NCI-H2227 (cell line): ENCODE data around the gene LRRC17.

Experiments
- DNase-seq: peaks from one replicate; lab custom pipeline; 2025; ENCODE audit not compliant: unreplicated experiment; lab: John Stamatoyannopoulos, UW

Gene LRRC17, protein sequence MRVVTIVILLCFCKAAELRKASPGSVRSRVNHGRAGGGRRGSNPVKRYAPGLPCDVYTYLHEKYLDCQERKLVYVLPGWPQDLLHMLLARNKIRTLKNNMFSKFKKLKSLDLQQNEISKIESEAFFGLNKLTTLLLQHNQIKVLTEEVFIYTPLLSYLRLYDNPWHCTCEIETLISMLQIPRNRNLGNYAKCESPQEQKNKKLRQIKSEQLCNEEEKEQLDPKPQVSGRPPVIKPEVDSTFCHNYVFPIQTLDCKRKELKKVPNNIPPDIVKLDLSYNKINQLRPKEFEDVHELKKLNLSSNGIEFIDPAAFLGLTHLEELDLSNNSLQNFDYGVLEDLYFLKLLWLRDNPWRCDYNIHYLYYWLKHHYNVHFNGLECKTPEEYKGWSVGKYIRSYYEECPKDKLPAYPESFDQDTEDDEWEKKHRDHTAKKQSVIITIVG

DNA sequence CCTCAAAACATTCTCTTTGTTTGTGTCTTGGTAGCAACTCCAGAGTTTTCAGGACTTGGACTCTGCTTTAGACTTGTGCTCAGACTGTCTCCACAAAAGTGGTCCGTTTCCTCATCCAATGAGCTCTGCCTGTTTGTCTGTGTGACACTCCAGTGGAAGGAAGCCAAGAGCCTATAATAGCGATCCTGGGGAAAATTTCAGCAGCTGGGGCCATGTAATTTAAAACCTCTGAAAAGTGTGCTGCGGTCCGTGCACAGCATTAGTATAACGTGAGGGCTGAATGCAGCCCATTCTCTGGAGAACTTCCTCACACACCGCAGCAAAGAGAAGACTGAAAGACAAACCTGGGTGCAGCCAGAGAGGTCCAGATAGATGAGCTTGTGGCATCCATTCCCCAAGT is at the start of gene LRRC17:
LRRC17 (plus strand) TSS at position 259 of the 400 bp plus-strand sequence. CDS start 20,914 bp downstream, outside the sequence.
- DNase-seq = peak; percentile 60

- DNase-seq = no peak
Observed at GRCh38 chr7:102864958-102865357, 47.8 kb upstream of the LRRC17 start.

GRCh38 chr7:102866535-102867215 is 46.1 kb upstream of the LRRC17 start:
- DNase-seq = no peak

DNA sequence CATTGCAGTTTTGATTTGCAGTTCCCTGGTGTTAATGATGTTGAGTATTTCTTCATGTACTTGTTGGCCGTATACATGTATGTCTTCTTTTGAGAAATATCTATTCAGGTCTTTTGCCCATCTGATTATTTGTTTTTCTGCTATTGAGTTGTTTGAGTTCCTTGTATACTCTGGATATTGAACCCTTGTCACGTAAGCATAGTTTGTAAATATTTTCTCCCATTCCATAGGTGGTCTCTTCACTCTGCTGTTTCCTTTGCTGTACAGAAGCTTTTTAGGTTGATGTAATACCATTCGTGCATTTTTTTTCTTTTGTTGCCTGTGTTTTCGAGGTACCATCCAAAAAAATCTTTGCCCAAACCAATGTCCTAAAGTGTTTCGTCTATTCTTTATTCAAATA is 43.6 kb upstream of the LRRC17 start:
- DNase-seq = no peak

DNA sequence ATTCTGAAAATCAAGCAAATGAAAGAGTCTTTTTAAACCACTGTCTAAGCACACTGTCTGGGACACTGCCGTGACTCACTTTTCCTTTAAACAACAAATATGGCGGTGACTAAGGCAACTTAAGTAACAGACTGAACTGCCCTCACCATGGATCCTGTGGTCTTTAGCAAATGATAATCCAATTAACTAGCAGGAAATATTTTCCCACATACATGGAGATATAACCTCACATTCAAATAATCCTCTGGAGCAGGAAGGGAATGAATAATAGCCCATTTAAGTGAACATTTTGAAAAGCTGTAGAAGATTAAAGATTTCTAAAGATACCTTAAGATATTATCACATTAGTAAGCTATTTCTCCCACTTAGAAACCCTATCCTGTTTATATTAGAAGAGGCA is 40.3 kb upstream of the LRRC17 start:
- DNase-seq = no peak

DNA sequence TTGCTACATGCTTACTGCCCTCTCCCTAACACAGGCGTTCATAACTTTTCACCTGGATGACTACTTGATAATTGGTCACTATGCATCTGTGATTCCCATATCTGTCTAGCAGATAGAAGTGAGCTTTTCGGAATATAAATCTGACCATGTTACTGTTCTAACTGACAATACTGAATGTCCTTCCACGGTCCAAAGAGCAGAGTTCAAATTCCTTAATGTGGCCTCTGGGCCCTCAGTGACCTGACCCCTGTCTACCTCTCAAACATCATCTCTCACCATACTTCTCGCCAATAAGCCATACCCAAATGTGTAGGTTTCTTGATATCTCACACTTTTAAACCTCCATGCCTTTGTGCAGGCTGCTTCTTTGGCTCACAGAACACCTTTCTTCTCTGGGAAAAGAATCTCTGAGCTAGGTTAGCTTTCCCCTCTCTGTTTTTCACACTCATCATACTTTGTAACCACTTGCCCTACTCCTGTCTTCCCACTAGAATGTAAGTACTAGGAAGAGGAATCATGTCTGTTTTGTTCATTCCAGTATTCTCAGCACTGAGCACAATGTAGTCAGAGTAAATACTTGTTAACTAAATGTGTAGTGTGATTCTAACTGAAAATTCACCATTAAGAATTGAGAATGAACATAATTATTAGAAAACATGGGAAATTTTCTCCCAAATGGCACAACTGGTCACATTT is 39.2 kb upstream of the LRRC17 start:
- no peak for DNase-seq

DNA sequence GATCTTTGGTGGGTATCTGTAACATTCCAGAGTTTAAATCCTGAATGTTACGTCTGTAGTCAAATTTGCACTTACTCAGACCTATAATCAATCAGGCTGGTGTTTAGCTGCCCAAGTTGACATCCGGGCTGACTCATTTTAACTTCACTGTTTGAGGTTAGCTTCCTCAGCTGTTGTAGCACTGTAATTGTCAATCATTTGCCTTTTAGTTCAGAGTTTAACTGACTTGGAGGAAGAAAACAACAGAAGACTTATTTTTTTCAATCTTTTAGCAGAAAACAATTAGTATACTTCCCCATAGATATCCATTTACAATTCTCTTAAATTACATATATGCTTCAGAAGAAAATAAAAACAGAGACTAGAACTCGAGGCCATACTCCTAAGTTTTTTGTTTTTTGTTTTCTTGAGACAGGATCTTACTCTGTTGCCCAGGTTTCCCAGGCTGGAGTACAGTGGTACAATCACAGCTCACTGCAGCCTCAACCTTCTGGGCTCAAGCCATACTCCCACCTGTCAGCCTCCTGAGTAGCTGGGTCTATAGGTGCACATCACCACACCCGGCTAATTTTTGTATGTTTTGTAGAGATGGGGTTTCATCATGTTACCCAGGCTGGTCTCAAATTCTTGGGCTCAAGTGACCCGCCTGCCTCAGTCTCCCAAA is 38.5 kb upstream of the LRRC17 start:
- DNase-seq = no peak

GRCh38 chr7:102874966-102875365 is 37.8 kb upstream of the LRRC17 start:
- DNase-seq = no peak

GRCh38 chr7:102875700-102876295 is 37.0 kb upstream of the LRRC17 start:
- no peak for DNase-seq

DNA sequence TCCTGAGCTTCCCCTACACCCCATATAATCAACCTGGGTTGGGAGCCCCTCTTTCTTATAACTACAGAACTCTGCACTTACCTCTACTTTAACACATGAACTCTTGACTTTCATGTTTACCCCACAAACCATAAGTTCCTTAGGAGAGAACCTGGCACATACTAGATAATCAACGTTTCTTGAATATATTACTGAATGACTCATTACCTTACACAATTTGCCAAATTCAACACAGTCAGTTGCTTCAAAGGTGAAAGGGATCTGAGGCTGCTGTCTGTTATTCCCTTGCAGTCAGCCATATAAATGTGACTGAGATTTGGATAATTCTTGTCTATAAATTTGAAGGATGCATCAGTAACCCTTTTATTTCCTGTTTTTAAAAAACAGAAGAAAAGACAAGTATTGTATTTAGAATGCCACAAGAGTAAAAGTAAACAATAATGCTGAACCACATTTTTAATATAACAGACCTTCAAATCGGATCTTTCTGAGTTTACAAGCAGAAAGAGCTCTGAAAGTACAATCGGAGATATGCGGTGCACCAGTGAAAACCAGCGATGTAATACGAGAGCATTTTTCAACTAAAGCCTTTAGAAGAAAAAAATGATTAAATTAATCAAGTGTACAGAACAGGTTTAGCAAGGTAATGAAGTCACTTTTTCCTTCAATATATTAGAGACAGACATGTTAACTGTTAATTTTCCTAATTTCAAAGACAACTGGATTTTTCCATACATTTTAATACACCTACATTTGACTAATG is 29.5 kb upstream of the LRRC17 start:
- DNase-seq = no peak

DNA sequence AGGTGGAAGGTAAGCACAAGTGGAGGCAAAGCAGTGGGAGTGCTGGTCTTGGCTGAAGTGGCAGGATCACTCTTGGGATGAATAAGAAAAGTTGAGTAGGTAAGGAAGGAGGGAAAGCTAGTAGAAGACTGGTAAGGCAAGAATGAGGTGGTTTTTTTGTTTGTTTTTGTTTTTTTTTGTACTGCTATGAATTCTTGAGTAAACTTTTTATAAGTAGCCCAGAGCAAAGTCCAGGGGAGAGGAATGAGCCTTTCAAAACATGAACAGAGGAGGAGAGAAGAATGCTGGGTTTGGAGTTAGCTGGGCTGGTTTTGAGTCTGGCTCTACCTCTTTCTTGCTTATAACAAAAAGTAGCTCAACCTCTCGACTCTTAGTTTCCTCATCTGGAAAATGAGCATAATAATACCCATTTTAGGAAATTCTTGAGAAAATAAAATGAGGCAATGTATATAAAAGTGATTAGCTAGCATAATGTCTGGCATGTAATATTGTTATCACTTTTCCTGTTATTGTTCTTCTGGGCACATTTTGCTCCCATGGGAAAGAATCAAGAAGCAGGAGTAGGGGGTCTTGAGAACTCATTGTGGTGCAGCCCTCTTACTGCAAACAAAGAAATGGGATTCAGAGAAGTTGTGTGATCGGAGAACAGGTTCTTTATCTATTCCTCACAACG is 24.1 kb upstream of the LRRC17 start:
- DNase-seq = no peak

DNA sequence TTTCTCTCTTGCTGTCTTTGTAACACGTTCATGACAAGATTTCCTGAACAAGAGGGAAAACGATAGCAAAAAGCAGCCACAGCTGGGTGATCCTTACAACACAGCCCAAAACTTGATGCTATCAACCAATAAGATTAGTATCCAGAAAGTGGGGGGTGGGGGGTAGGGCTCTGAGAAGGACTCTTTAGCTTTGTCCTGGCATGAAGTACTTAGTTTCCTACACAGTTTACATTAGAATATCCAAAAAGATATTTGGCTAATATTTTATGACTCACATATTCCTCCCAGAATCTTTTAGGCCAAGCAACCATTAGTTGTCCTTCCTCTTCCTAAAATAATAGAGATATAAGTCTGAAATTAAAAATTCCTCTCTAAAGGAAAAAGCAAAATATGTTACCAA is 22.9 kb upstream of the LRRC17 start:
- no peak for DNase-seq

- no peak for DNase-seq
Observed at GRCh38 chr7:102890292-102890970, 22.4 kb upstream of the LRRC17 start.

GRCh38 chr7:102890971-102891692 is 21.7 kb upstream of the LRRC17 start:
- no peak for DNase-seq

DNA sequence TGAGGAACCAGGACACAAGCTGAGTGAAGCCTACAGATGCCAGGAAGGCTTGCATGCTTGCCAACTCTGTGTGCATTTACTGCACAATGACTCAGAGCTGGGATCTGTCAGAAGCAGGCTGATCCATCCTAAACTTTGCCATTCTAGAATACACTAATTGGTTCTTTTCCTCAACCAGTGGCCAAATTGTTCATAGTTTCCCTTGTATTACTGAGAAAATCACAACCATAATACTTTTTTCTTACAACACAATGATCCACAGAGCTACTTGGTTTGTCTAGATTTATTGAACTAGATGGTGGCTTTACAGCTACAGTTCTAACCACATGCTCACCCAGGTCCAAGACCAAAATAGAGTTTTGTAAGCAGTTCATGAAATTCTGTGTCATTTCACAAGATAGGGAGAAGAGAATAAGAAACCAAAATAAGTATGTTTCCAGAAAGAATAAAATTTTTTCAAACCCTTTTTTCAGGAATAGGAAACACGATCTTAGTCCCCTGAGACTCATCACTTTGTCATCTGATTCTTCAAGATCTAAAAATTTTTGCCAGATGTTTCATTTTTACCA is 21.0 kb upstream of the LRRC17 start:
- DNase-seq = no peak

DNA sequence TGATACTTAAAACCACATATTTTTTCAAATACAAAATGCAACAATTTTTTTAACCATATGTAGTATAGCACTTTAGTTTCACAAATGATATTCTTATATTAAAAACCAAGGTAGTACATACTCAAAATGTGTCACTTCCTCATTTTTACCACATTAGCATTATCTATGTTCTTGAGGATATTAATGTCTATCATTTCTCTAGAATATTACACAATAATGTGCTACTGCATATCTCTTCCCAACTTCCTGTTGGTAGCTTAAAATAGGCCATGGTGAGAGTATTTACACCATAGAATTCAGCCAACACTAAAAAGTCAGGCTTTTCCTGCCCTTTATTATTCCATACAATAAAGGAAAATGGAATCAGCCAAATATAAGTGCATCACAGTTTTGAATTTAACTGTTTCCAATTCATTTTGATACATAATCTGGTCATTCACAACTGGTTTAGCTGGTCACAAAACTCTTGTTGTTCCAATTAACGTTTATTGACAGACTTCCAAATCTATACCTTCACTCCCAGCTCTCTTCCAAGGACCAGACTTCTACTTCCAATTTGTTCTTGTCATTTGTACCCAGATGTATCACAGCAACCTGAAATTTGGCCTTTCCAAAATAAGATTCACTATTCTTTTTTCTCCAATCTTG is 20.0 kb upstream of the LRRC17 start:
- no peak for DNase-seq

GRCh38 chr7:102895602-102896001 is 17.2 kb upstream of the LRRC17 start:
- DNase-seq = no peak

DNA sequence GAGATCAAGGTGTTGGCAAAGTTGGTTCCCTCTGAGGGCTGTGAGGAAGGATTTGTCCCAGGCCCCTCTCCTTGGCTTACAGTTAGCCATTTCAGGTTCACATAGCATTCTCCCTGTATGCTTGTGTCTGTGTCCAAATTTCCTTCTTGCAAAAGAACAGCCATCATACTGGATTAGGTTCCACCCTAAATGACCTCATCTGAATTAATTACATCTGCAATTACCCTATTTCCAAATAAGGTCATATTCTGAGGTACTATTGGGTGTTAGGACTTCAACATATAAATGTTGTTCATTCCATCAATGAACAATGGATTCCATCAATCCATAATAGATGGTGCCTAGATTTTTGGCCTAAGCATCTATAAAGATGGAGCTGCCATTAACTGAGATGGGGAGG is 16.2 kb upstream of the LRRC17 start:
- no peak for DNase-seq
